SIG-M5 treated with dmso at 0.1 percent for 504 hours (cell line): Measurements from ENCODE around the gene DSCAM.
"Not testable (repeated sequence)": the region's sequence is repeated elsewhere in the genome, so short reads cannot be mapped to it uniquely, and the experiment has no call there.

Experiments
- DNase-seq: peaks from one replicate; lab custom pipeline; 2025; ENCODE audit not compliant: unreplicated experiment; lab: John Stamatoyannopoulos, UW

Gene DSCAM

DNA sequence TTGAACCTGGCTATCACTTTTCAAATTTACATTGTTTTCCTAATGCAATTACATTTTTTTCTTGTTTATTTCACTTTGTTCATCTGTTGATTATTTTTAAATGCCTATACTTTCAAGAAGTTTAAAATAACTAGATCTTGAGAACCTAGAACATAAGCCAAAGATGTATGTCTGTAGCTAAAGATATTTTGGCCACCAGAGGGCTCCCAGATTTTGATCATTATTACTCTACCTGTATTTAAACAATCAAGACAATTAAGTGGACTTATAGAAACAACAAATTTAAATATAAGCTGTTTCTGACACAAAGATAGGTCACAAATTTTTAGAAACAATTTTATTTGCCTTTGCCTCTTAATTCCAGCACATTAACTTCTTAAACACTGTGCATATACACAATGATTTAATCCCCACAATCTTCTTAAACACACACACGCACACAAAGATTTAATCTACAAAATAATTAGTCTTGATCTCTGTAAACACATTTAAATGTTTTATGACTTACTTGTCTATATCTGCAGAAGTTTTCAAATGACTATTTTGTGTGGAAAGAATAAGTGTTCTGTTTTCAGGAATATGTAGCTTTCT, 380.0 kb downstream of the DSCAM start:
- peak; percentile 26 for DNase-seq

DNA sequence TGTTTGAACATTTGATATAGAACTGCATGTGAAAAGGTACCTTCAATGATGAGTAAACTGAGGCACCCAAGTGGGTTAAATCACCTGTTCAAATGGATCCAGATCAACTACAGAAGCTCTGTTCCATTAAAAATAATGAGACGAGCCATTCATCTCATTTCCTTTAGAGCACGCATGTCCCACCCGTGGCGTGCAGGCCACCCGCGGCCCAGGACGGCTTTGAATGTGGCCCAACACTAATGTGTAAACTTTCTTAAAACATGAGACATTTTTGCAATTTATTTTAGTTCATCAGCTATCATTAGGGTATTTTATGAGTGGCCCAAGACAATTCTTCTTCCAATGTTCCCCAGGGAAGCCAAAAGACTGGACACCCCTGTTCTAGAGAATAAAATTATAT, 381.6 kb downstream of the DSCAM start:
- DNase-seq: no peak

- no peak for DNase-seq
These were observed 383.8 kb downstream of the DSCAM start for GRCh38 chr21:40463176-40463575.

GRCh38 chr21:40461008-40461407, 385.9 kb downstream of the DSCAM start:
- DNase-seq: no peak

DNA sequence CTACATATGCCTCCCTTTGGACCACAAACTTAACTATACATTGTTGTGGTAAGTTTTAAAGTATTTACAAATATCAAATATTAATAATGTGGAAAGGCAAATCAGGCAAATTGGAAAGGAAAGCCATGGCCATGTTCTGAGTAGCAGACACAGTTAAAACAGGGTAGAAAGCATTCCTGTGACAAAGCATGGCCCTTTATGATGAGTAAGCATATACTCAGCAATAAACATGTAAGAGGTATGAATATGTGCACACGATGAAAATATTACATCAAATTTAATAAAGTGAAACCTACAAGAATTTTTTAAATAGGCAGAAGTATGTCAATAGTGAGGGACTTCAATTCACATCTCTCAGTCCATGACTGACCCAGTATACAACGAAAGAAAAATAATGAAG, 389.2 kb downstream of the DSCAM start:
- no peak for DNase-seq

DNA sequence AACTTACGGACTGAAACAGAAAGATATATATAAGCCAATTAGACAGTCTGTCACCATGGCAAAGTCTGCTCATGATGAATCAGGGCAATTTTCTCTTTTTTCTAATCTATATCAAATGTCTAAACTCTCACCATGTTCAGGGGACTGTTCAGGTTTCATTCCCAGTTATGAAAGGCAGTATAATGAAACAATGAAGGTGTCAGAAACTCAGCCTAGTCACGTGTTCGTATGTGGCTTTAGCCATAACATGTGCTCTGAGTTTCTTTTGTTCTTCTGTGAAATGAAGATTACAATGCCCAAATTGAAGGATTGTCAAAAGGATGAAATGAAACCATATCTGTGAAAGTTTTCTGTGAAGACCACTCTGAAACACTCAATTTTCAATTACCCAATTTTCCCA, 392.9 kb downstream of the DSCAM start:
- DNase-seq: no peak

GRCh38 chr21:40453183-40453582, 393.8 kb downstream of the DSCAM start:
- DNase-seq: no peak

- DNase-seq: no peak
These were observed 394.4 kb downstream of the DSCAM start for GRCh38 chr21:40452548-40452947.

DNA sequence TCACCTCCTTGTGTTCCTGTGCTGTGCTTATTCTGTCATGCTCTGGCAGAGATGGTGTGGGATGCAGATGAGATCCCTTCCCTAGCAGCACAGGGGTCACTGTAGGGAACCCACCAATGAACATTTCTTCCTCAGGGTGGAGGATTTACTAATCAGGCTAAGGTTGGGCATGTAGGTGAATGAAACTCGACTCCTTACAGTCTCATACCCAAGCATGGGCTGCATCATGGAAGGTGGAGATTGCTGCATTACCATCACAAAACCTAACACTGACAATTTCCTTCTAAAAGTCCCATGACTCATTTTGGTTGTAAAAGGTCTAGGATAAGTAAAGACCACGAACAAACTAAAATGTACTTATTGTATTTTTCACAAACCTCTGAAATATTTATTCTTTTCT, 399.9 kb downstream of the DSCAM start:
- no peak for DNase-seq

DNA sequence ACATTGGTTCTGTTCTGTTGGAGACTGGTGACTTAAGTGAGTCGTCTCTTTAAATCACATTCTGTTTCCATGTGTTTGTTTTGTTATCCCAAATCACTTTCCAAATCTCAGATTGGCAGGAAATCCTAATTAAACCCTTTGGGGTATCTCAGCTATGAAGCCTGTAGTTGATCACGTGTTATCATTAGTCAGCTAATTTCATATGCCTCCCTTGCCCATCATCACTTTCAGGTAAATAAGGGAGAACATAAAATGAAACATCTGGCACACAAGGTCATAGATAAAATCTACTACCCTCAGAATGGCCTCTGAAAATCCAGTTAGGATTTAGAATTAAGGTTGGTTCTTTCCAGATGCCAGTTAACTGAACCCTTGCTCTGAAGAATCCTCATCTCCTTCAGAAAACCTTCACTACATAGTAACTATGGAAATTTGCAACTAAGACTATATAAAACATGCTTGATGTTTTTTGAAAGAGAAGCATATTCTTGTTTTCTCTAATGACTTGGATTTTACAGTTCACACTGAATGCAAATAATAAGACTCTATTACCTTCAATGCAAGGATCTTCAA, 401.5 kb downstream of the DSCAM start:
- no peak for DNase-seq

GRCh38 chr21:40439581-40439980, 407.4 kb downstream of the DSCAM start:
- not testable (repeated sequence) for DNase-seq

DNA sequence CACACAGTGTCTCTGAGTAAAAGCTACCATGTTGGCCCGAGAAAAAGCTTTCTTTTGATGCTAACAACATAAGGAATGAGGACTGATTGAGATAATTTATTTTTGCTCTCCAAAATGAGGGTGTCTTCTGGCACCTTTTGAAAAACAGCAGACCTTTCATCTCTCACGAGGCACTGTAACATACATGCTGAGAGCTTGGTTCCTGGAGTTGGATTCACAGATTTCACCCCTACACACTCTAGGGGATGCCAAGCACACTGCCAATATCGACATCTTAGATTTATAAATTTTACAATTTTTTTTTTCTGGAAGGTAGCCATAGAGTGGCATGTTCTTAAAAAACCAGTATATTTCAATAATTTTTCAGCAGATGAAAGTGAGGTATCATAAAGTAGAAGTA, 408.3 kb downstream of the DSCAM start:
- DNase-seq: no peak

DNA sequence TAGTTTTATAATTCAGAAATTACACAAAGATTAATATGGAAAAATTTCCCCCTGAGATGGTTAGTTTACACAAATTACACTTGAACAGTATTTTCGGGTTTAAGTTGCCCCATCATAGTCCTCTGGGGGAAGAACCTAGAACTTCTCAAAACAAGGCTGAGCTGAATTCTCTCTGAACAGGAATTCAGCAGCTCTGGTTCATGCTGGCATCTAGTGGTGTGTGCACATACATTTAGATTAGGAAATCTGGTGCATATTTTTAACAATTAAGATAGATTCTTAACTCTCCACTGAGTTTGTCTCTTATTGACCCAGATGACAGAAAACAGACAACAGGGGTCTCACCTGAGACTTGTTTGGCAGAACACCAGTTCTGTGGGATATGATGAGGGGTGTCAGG, 410.7 kb downstream of the DSCAM start:
- DNase-seq: no peak

GRCh38 chr21:40433538-40433937, 413.4 kb downstream of the DSCAM start:
- DNase-seq: no peak

DNA sequence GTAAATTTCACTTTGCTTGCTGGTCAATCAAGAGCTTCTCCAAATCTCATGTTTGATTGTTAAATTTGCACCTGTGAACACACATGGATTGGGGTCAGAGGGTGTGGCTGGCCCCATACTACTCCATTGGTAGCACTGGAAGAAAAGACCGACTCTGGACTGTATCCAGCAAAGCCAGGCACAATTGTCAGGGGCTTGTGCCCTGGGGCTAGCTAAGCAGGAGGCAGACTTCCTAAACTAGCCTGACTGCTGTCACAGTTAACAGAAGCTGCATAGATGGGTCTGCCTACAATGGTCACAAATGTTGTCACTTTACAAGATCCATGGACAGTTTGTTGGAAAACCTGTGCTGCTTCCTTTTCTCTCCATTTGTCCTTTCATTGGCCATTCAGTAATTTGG, 421.0 kb downstream of the DSCAM start:
- DNase-seq: no peak

GRCh38 chr21:40422896-40423635, 423.9 kb downstream of the DSCAM start:
- DNase-seq: no peak

DNA sequence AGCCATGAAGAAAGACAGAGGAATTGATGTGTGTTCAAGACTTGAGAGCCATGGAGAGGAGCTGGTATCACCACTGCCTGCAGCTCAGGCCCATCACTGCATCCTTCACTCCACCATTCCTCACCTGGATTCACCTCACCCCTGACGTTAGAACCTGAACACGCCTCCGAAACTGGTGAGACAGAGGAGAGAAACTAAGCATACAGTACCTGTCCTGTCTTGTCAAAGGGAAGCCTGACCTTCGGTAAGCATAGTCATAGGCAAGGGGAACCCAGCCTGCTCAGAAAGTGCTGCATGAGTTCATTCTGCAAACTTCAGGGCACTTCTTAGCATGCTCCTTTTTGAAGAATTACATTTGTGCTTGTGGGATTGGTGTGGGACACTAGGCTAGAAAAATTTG, 425.8 kb downstream of the DSCAM start:
- no peak for DNase-seq

DNA sequence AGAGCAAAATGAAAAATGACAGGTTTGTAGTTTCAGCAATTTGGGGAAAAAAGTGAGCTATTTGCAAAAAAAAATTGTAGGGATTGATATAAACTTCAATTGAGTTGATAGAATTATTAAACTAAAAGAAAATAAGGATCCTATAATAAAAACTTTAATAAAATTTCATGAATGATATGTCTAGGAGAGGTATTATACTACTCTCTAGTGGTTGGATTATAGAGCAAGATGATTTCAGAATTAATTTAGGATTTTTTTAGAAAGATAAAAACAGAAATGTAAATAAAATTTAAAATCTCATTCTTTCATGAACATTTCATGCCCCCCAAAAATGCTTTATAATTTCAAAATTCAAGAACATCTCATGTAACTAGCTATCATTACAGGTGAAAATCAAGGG, 430.4 kb downstream of the DSCAM start:
- no peak for DNase-seq

GRCh38 chr21:40408561-40408960, 438.4 kb downstream of the DSCAM start:
- DNase-seq: no peak

GRCh38 chr21:40404396-40404800, 442.6 kb downstream of the DSCAM start:
- DNase-seq: peak; percentile 69

DNA sequence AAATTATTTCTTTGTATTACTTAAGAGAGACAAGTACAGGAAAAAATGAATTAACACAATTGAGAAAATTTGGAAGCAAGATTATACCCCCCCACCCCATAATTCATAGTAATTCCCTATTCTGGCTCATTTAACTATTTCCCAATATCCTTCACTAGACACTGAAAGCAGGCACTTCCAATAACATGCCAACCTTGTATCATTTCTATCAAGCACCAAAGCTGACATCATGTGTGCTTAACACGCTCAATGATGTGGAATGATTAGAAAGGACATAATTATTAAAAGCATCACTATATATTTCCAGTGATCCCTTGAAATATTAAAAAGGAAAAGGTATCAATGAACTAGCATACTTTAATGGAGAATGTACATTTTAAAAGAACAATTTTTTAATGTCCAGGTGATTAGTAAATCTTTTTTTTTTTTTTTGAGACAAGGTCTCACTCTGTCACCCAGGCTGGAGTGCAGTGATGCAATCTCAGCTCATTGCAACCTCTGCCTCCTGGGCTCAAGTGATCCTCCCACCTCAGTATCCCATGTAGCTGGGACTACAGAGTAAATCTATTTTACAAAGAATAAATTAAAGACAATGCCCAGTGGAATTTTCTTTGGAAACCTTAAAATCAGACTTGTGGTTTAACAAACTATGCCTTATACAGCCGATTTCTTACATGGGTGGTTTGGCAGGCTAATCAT, 443.9 kb downstream of the DSCAM start:
- no peak for DNase-seq

DNA sequence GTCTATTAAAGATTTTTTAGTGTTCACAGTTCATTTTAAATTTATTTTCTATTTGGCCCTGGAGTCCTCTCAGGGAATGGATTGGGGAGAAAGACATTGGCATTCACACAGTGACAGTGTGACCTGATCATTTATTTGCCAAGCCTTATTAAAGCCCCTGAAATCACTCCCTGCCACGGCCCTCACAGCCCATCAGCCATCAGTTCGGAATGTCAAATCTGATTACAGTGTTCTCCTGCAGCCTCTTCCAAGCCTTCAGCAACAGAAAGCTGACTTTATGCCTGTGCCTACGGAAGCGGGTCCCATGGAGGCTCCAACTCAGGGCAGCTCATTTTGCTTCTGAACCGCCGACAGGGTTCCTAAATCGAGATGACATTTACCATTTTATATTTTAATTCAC, 451.2 kb downstream of the DSCAM start:
- no peak for DNase-seq
